HepG2 (cell line): ENCODE data around the gene IL18R1.

Source experiments
- BRCA1 ChIP-seq: sonication (generic); formaldehyde crosslinking; IDR thresholded peaks from 2 replicates; pipeline ENCODE4 v1.4.0; 2020; ENCODE audit warnings: missing genetic modification reagents
- CBX1 ChIP-seq: IDR thresholded peaks from one replicate; pipeline ENCODE4 v1.6.1; 2016; ENCODE audit warnings: antibody characterized with exemption, low read depth
- POLR2A ChIP-seq, 2 experiments: IDR thresholded peaks; 2 replicates each; pipeline ENCODE4 v1.6.1; 2011; ENCODE audit warnings: low read depth in 2 of 2, low read length in 2 of 2, mild to moderate bottlenecking in 1 of 2, moderate library complexity in 1 of 2; ENCODE audit not compliant: insufficient read depth in 1 of 2
- YY1 ChIP-seq: IDR thresholded peaks from 2 replicates; pipeline ENCODE4 v1.6.1; 2011; ENCODE audit warnings: low read length, low read depth, moderate library complexity, mild to moderate bottlenecking; ENCODE audit not compliant: insufficient read depth, insufficient replicate concordance
- ZNF207 ChIP-seq: fragments of 450-650 bp; IDR thresholded peaks from 2 replicates; pipeline ENCODE4 v1.6.1; 2016; ENCODE audit warnings: antibody characterized with exemption, borderline replicate concordance
- ZNF564 ChIP-seq: sonication (generic); formaldehyde crosslinking; IDR thresholded peaks from 2 replicates; pipeline ENCODE4 v1.8.1; 2023; ENCODE audit warnings: mild to moderate bottlenecking, missing genetic modification reagents
- TF ChIP-seq, protein P1 (sequence below): sonication (generic); formaldehyde crosslinking; IDR thresholded peaks from 2 replicates; pipeline ENCODE4 v1.4.0; 2020; ENCODE audit warnings: missing genetic modification reagents
- TF ChIP-seq, protein P2 (sequence below): sonication (generic); formaldehyde crosslinking; IDR thresholded peaks from 2 replicates; pipeline ENCODE4 v1.4.0; 2020; ENCODE audit warnings: missing genetic modification reagents
- TF ChIP-seq, protein P3 (sequence below): sonication (generic); formaldehyde crosslinking; IDR thresholded peaks from 2 replicates; pipeline ENCODE4 v1.5.0; 2020; ENCODE audit warnings: mild to moderate bottlenecking, missing genetic modification reagents, moderate library complexity
- TF ChIP-seq, protein P4 (sequence below): IDR thresholded peaks from 2 replicates; pipeline ENCODE4 v1.6.1; 2012; ENCODE audit warnings: inconsistent platforms
- TF ChIP-seq, protein P5 (sequence below): sonication (generic); formaldehyde crosslinking; conservative IDR thresholded peaks from 2 replicates; pipeline ENCODE4 v1.4.0; 2020; ENCODE audit warnings: missing genetic modification reagents

DNA sequence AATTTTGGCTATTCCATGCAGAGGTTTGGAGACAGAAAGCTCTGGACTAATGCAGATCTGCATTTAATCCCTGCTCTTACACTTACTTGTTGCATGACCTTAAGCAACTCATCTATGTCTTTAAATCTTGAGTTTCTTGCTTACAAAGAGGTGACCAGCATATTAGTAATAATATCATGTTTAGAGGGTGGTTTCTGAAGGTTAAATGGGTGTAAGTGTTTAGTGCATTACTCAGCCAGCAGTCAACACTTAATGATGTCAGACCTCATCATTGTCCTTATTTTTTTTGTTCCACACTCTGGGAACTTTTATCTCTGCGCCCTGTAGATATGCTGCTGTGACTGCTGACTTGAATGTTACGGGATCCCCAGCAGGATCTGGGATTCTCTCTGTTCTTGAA is 42.6 kb upstream of the IL18R1 start:
- TF ChIP-seq BRCA1 (CRISPR knock-in tag) (no peak), ZNF564 (CRISPR knock-in tag) (no peak), POLR2A (IDR thresholded peaks at IDR 0.05; ENCODE audit: insufficient read depth in 1 of 2, low read depth in 2 of 2, low read length in 2 of 2) (no peak), CBX1 (no peak), ZNF207 (no peak), YY1 (no peak)
- TF ChIP-seq, protein P1, sequence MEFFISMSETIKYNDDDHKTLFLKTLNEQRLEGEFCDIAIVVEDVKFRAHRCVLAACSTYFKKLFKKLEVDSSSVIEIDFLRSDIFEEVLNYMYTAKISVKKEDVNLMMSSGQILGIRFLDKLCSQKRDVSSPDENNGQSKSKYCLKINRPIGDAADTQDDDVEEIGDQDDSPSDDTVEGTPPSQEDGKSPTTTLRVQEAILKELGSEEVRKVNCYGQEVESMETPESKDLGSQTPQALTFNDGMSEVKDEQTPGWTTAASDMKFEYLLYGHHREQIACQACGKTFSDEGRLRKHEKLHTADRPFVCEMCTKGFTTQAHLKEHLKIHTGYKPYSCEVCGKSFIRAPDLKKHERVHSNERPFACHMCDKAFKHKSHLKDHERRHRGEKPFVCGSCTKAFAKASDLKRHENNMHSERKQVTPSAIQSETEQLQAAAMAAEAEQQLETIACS (CRISPR knock-in tag), result no peak
- TF ChIP-seq, protein P2, sequence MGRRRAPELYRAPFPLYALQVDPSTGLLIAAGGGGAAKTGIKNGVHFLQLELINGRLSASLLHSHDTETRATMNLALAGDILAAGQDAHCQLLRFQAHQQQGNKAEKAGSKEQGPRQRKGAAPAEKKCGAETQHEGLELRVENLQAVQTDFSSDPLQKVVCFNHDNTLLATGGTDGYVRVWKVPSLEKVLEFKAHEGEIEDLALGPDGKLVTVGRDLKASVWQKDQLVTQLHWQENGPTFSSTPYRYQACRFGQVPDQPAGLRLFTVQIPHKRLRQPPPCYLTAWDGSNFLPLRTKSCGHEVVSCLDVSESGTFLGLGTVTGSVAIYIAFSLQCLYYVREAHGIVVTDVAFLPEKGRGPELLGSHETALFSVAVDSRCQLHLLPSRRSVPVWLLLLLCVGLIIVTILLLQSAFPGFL (CRISPR knock-in tag), result no peak
- TF ChIP-seq, protein P3, sequence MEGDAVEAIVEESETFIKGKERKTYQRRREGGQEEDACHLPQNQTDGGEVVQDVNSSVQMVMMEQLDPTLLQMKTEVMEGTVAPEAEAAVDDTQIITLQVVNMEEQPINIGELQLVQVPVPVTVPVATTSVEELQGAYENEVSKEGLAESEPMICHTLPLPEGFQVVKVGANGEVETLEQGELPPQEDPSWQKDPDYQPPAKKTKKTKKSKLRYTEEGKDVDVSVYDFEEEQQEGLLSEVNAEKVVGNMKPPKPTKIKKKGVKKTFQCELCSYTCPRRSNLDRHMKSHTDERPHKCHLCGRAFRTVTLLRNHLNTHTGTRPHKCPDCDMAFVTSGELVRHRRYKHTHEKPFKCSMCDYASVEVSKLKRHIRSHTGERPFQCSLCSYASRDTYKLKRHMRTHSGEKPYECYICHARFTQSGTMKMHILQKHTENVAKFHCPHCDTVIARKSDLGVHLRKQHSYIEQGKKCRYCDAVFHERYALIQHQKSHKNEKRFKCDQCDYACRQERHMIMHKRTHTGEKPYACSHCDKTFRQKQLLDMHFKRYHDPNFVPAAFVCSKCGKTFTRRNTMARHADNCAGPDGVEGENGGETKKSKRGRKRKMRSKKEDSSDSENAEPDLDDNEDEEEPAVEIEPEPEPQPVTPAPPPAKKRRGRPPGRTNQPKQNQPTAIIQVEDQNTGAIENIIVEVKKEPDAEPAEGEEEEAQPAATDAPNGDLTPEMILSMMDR (CRISPR knock-in tag), result no peak
- TF ChIP-seq, protein P4, sequence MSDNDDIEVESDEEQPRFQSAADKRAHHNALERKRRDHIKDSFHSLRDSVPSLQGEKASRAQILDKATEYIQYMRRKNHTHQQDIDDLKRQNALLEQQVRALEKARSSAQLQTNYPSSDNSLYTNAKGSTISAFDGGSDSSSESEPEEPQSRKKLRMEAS, result no peak
- TF ChIP-seq, protein P5, sequence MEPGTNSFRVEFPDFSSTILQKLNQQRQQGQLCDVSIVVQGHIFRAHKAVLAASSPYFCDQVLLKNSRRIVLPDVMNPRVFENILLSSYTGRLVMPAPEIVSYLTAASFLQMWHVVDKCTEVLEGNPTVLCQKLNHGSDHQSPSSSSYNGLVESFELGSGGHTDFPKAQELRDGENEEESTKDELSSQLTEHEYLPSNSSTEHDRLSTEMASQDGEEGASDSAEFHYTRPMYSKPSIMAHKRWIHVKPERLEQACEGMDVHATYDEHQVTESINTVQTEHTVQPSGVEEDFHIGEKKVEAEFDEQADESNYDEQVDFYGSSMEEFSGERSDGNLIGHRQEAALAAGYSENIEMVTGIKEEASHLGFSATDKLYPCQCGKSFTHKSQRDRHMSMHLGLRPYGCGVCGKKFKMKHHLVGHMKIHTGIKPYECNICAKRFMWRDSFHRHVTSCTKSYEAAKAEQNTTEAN (CRISPR knock-in tag), result no peak
